ENCODE measurements around the gene MCM3AP.
"Not testable (repeated sequence)": the region's sequence is repeated elsewhere in the genome, so short reads cannot be mapped to it uniquely, and the experiment has no call there.

The MCM3AP gene

DNA sequence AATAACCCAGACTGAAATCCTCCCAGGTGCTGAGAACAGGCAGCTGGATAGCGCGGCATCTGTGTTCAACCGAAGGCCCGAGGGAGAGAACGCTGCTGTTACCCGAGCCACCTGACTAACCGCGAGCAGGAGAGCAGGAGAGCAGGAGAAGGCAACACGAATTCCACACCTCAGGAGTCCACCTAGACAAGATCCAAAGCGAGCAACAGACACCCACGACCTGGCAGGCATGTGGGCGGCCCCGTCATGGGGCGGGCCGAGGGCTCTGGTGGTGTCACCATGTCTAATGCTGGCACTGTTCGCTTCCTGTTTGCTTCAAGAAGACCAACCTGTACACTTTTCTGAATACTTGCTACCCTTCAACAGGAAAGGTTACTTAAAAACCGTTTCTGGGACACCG, 80.2 kb downstream of the MCM3AP start:
- DNase-seq (ENCODE audit: low read depth in 2 of 2), result no peak

DNA sequence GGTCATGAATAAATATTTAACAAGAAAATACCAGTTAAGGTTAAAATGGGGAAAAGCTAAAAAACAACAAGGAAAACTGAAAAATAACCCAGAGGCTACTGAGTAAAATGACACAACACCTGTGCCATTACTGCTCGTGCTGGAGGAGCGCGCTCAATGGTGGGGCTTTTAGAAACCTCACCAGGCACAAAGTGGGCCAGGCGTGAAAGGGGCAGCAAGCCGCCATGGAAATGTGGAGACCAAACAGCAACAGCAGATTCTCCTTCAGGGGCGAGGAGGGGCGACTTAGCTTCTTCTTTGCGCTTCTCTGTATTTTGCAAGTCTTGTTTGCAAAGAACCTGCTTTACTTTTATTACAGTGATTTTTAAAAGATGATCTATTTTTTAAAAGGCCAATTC, 82.2 kb downstream of the MCM3AP start:
- no peak for DNase-seq (ENCODE audit: low read depth in 2 of 2)

- DNase-seq (ENCODE audit: low read depth in 2 of 2), result no peak
Observed at GRCh38 chr21:46202592-46203202, 82.7 kb downstream of the MCM3AP start.

DNA sequence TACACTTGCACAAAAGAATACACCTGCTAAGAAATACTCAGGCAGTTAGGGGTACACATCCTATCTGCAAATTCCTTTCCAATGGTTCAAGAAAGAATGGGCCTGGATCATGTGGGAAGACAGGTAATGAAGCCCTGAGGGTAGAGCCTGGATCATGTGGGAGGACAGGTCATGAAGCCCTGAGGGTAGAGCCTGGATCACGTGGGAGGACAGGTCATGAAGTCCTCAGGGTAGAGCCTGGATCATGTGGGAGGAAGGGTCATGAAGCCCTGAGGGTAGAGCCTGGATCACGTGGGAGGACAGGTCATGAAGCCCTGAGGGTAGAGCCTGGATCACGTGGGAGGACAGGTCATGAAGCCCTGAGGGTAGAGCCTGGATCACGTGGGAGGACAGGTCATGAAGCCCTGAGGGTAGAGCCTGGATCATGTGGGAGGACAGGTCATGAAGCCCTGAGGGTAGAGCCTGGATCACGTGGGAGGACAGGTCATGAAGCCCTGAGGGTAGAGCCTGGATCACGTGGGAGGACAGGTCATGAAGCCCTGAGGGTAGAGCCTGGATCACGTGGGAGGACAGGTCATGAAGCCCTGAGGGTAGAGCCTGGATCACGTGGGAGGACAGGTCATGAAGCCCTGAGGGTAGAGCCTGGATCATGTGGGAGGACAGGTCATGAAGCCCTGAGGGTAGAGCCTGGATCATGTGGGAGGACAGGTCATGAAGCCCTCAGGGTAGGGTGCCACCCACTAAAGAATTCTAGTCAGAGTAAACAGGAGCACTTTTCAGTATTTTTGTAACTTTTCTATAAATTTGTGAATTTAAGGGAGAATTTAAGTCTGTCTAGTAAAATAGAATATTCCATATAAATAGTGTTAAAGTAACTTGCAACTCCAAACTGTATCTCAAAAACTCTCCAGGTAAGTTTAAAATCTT, 84.3 kb downstream of the MCM3AP start:
- DNase-seq (ENCODE audit: low read depth in 2 of 2), result not testable (repeated sequence)

- DNase-seq (ENCODE audit: low read depth in 2 of 2), result no peak
Observed at GRCh38 chr21:46199436-46200373, 85.7 kb downstream of the MCM3AP start.

- DNase-seq (ENCODE audit: low read depth in 2 of 2), result no peak
Observed at GRCh38 chr21:46196733-46197132, 88.7 kb downstream of the MCM3AP start.

DNA sequence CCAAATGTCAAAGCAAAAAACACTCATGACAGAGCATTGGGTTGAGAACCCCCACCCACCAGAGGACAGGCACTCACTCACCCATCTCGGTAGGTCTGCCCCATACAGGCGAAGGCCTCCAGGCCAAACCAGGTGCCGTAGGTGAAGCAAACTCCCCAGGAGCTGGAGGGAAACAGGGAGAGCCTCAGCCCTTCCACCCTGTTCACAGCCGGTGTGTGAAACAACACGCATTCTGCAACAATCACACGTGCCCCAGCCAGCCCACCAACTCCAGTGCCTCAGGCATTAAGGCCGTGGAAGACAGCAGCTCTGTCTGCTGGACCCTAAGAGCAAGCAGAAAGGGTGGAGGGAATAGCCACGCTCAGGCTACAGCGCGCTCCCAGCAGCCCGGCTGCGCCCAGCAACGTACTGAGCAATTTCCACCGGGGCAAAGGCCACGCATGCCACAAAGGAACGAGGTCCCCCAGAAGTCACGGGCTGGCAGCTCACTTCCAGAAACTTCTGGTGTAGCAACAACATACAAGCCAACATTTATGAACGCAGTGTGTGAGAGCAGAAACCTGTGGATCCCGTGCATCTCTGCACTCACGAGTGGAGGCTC, 89.7 kb downstream of the MCM3AP start:
- DNase-seq (ENCODE audit: low read depth in 2 of 2), result no peak

DNA sequence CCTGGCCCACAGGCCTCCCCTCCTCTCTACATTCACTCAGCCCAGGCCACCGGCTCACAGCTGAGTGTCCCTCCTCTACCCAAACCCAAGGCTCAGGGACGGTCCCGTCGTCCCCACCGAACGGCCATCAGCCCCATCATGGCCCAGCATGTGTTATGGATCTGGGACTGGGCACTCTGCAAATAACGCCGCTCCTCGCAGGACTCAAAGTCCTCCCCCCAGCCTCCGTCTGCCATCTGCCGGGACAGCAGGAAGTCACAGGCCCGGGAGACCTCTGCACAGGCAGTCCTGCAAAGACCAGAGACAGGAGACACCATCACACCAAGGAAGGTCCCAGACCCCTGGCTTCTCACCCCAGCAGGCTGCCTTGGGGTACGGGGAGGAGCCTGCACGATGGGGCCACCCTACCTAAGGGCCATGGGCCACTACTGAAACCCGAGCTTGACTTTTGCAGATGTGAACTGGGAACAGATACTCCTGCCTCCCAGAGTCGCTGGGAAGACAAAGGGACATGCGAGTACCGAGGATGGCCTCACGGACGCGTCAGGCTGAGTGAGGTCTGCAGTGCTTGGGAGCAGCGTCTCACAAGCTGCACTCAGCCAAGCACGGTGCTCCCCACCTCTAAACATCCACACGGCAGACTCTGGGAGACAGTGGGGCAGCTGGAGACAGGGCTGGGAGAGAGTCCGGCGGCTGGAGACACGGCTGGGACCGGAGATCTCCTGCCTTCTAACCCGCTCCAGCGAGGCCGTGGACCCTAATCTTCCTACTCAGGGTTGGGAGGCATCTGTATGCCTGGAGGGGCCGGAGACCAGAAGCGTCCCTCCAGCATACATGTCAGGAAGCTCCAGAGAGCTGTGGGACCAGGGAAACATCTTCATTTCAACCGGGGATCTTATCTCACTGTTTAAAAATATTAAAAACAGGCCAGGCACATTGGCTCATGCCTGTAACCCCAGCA, 90.8 kb downstream of the MCM3AP start:
- DNase-seq (ENCODE audit: low read depth in 2 of 2), result no peak

- no peak for DNase-seq (ENCODE audit: low read depth in 2 of 2)
Observed at GRCh38 chr21:46193829-46194373, 91.5 kb downstream of the MCM3AP start.

DNA sequence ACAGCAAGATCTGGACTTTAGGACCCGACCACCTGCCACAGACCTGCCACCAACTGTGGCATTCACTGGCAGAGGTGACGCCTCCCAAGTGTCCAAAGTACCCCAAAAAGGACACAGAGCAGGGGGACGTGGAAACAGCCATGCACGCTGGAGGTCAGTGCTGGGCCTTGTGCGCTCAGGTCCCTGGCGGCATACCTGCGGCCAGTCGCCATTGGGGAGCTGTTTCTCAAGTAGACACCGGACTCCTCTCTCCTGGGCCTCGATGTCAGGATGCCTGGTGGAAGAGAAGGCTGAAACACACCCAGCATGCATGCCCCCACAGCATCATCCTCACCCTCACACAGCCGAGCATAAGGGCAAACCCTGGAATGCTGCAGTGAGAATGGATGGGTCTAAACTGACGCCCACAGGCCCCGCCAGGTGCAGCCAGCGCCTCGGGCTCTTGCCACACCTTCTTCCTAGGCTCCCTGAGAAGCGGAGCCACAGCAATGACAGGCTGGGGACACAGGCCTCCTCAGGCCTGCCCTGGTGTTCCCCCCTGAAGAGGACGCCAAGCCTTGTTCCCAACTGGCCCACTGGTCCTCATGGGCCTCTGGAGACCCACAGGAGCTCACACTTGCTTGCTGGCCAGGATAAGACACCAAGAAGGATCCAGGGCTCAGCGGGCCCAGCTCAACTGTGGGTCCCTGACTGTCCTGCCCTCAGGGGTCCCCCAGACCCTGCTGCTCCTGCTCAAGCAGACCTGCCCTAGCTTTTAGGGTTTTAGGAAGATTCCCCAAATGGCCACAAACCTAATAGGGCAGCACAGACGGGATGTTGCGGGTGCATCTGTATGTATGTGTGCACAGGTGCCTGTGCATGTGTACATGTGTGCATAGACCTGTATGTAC, 93.5 kb downstream of the MCM3AP start:
- DNase-seq (ENCODE audit: low read depth in 2 of 2), result no peak

GRCh38 chr21:46191257-46191685, 94.1 kb downstream of the MCM3AP start:
- DNase-seq (ENCODE audit: low read depth in 2 of 2), result no peak

DNA sequence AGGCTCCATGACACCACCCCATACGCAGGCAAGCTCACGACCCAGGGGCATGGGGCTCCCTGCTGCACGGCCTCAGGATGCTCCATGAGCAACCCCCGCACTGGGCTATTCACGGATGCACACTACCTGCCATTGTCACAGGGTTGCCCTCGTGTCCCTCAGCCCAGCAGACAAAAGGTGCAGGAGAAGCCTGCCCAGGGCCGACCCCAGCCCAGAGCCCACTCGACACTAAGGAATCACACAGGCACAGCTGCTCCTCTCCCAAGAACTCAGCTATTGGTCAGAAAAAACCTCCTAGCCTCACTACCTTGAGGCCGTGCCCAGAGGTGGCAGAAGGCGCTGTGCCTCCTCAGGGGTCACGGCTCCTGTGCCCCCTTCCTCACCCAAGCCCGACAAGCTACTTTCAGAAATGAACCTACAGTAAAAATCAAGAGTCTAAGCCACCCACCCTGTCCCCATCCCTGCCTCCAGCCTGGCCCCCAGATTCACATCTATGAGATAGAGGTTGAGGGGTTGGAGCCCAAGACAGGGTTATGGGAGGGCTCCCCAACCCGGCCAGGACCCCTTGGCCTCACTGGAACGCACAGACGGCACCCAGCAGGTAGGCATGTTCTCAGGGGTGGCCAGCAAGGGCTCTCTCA, 94.8 kb downstream of the MCM3AP start:
- no peak for DNase-seq (ENCODE audit: low read depth in 2 of 2)

GRCh38 chr21:46189959-46190490, 95.4 kb downstream of the MCM3AP start:
- no peak for DNase-seq (ENCODE audit: low read depth in 2 of 2)

- DNase-seq (ENCODE audit: low read depth in 2 of 2), result no peak
Observed at GRCh38 chr21:46189213-46189958, 96.0 kb downstream of the MCM3AP start.

GRCh38 chr21:46188226-46189212, 96.9 kb downstream of the MCM3AP start:
- DNase-seq (ENCODE audit: low read depth in 2 of 2), result no peak

GRCh38 chr21:46187814-46188213, 97.6 kb downstream of the MCM3AP start:
- no peak for DNase-seq (ENCODE audit: low read depth in 2 of 2)

All from stimulated activated CD8-positive, alpha-beta memory T cell treated with anti-CD3 and anti-CD28 coated beads, Interleukin-7, amount 100 ng/mL, for 4 hours (primary cell).